ENCODE results near the gene DHTKD1.
"Not testable (repeated sequence)": the region's sequence is repeated elsewhere in the genome, so short reads cannot be mapped to it uniquely, and the experiment has no call there.

The DHTKD1 gene

DNA sequence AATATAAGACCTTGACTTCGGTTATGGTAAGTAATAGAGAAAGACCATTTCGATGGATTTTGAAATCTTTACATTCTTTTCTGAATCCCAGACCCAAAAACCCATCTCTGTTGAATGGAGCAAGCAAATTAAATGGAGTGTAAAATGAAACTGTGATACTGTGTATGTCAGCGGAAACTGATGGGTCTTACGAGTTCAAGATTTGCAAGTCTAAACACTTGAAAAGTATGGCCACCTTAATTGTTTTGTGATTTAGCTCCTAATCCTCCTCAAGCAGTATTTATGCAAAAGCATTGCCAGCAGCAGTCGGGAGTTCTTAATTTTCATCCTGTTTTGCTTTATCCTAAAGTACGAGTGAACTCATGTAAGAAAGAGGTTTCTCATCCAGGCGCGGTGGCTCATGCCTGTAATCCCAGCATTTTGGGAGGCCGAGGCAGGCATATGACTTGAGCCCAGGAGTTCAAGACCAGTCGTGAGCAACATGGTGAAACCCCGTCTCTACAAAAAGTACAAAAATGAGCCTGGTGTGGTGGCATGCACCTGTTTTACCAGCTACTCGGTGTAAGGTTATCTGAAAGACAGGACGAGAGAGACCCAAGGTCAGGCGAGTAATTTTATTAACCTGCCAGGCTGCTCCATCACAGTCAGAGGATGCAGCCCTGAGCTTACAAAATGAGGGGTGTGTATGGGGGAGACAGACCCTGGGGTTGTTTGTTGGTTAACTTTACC, 5.8 kb upstream of the DHTKD1 start:
- in situ Hi-C loops (cut with MboI; ENCODE audit: low sequenced_read_pairs), result no loop called here

GRCh38 chr10:12063483-12063818, 5.3 kb upstream of the DHTKD1 start:
- in situ Hi-C loops (cut with MboI; ENCODE audit: low sequenced_read_pairs), result no loop called here

GRCh38 chr10:12067336-12067735, 1.4 kb upstream of the DHTKD1 start:
- in situ Hi-C loops (cut with MboI; ENCODE audit: low sequenced_read_pairs), result no loop called here

DNA sequence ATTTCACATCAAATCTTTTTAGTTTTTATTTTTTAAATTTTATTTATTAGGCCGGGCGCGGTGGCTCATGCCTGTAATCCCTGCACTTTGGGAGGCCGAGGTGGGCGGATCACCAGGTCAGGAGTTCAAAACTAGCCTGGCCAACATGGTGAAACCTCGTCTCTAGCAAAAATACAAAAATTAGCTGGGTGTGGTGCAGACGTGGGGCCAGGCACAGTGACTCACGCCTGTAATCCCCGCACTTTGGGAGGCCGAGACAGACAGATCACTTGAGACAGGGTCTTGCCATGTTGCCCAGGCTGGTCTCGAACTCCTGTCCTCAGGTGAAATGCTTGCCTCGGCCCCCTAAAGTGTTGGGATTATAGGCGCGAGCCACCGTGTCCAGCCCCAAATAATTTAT, 2.7 kb downstream of the DHTKD1 start:
- in situ Hi-C loops (cut with MboI; ENCODE audit: low sequenced_read_pairs), result not testable (repeated sequence)

DNA sequence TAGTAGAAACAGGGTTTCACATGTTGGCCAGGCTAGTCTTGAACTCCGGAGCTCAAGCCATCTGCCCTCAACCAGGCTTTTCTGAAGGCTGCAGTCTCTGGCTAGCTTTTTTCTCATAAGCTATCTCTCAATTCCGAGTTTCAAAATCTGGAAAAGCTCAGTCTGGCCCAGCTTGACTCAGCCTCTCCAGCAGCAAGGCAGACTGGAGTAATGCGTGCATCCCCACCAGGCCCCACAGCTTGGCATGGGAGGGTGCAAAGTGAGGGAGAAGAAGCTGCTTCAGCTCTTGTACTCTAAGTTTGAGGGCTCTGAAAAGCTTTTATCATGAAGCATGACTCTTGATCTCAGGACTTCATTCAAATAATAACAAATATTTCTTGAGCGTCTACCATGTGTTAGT, 4.8 kb downstream of the DHTKD1 start:
- in situ Hi-C loops (cut with MboI; ENCODE audit: low sequenced_read_pairs), result no loop called here

GRCh38 chr10:12077580-12078180, 8.9 kb downstream of the DHTKD1 start:
- in situ Hi-C loops (cut with MboI; ENCODE audit: low sequenced_read_pairs), result no loop called here

DNA sequence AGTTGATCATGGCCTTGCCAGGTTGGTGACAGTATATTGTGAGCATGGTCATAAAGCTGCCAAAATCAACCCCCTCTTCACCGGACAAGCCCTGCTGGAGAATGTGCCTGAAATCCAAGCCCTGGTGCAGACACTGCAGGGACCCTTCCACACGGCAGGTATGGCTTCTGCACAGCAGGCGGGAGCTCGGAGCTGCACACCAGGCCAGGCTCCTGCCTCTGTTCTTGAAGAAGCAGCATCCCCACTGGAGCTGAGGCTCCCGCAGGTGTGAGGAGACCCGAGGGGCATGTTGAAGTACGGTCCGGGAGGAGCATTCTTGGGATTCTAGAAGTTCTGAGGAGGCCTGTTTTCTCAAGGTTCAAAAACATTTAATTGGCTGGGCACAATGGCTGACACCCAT, 12.7 kb downstream of the DHTKD1 start:
- in situ Hi-C loops (cut with MboI; ENCODE audit: low sequenced_read_pairs), result no loop called here

DNA sequence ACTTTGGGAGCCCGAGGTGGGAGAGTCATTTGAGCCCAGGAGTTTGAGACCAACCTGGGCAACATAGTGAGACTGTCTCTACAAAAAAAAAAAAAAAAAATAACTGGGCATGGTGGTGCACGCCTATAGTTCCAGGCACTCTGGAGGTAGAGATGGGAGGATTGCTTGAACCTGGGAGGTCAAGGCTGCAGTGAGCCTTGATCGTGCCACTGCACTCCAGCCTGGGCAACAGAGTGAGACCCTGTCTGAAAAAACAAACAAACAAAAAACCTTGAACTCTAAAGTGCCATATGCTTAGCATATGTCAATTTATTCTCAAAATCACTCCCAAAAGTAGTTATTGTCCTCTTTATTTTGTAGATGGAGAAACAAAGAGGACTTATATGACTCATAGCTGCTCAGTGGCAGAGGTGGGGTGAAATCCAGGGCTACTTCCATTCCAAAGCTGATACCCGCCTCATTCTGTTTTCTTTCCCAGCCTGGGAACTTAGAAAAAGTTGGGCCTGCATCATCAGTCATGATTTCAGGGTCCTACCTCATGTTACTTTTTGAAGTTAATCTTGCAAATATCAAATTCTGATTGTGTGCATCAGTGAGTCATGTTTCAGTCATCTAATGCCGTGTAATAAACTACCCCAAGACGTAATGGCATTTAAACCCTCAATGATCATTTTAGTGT, 13.3 kb downstream of the DHTKD1 start:
- in situ Hi-C loops (cut with MboI; ENCODE audit: low sequenced_read_pairs), result no loop called here

GRCh38 chr10:12088919-12089318, 20.2 kb downstream of the DHTKD1 start:
- in situ Hi-C loops (cut with MboI; ENCODE audit: low sequenced_read_pairs), result no loop called here

- in situ Hi-C loops (cut with MboI; ENCODE audit: low sequenced_read_pairs), result no loop called here
Observed at GRCh38 chr10:12091421-12091820, 22.7 kb downstream of the DHTKD1 start.

GRCh38 chr10:12097361-12097760, 28.6 kb downstream of the DHTKD1 start:
- in situ Hi-C loops (cut with MboI; ENCODE audit: low sequenced_read_pairs), result not testable (repeated sequence)

DNA sequence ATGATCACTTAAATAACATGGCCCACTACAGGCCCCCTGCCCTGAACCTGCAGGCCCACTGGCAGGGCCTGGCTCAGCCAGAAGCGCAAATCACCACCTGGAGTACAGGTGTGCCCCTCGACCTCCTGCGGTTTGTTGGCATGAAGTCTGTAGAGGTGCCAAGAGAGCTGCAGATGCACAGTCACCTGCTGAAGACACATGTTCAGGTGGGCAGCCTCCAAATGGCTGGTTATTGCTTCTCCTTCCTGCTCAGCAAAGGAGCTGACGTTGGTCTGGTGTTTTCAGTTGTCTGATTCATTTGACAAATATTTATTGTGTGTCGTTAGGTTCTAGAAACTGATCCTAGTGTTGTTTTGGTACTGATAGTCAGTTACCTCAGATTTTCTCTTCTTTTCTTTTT, 29.0 kb downstream of the DHTKD1 start:
- in situ Hi-C loops (cut with MboI; ENCODE audit: low sequenced_read_pairs), result no loop called here

- in situ Hi-C loops (cut with MboI; ENCODE audit: low sequenced_read_pairs), result no loop called here
Observed at GRCh38 chr10:12098966-12099365, 30.2 kb downstream of the DHTKD1 start.

DNA sequence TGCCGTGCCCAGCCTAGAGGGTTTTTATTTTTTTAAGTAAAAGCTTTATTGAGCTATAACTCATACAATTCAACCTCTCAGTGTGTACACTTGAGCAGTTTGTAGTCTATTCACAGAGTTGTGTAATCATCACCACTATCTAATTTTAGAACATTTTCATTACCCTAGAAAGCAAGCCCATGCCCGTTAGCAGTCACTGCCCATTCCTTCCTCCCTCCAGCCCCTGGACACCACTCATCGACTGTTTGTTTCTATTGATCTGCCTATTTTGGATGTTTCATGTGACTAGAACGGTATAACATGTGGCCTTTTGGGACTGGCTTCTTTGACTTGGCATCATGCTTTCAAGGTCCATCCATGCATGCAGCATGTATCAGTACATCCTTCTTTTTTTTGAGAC, 35.0 kb downstream of the DHTKD1 start:
- in situ Hi-C loops (cut with MboI; ENCODE audit: low sequenced_read_pairs), result no loop called here

- in situ Hi-C loops (cut with MboI; ENCODE audit: low sequenced_read_pairs), result no loop called here
Observed at GRCh38 chr10:12107781-12108180, 39.0 kb downstream of the DHTKD1 start.

GRCh38 chr10:12109286-12109685, 40.5 kb downstream of the DHTKD1 start:
- in situ Hi-C loops (cut with MboI; ENCODE audit: low sequenced_read_pairs), result no loop called here

GRCh38 chr10:12111528-12111927, 42.8 kb downstream of the DHTKD1 start:
- in situ Hi-C loops (cut with MboI; ENCODE audit: low sequenced_read_pairs), result no loop called here

GRCh38 chr10:12113627-12114026, 44.9 kb downstream of the DHTKD1 start:
- in situ Hi-C loops (cut with MboI; ENCODE audit: low sequenced_read_pairs), result no loop called here

- in situ Hi-C loops (cut with MboI; ENCODE audit: low sequenced_read_pairs), result no loop called here
Observed at GRCh38 chr10:12121673-12122072, 52.9 kb downstream of the DHTKD1 start.

GRCh38 chr10:12129222-12130111, 60.7 kb downstream of the DHTKD1 start, which contains the start of gene SEC61A2:
Gene SEC61A2, plus strand, starts transcription at chr10:12129677. Its CDS starts 111 bp downstream, at chr10:12129788.
- in situ Hi-C loops (cut with MboI; ENCODE audit: low sequenced_read_pairs), result no loop called here

DNA sequence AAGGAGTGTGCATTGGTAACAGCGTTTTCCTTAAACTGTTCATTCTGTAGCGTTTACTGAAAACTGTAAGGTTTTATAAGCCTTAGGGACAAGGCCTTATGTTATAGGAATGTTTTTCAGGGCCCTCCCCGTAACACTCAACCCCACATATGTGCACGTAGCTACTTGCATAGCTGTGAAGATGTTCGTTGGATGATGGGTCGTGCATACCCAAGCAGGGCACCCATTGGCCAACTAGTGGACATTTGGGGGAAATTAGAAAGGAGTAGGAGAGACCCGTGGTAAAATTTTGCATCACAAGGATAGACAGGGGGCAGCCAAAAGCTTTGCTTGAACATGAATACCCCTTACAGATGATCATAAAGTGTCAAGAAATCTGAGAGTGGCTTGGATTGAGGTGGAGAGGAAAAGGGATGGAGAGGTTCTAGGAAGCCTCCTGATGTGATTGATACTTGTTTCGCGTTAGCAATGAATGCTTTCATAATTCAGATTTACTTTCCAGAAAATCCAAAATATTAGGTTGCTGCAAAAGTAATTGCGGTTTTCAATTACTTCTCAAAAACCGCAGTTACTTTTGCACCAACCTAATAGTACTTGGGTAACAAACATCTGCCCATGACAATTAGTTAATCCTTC, 61.6 kb downstream of the DHTKD1 start:
- in situ Hi-C loops (cut with MboI; ENCODE audit: low sequenced_read_pairs), result no loop called here
